NCI-H2107 treated with DMSO at 0.1 percent for 48 hours (cell line): ENCODE results near the gene BEAN1.

Experiments
- DNase-seq: peaks from one replicate; lab custom pipeline; 2025; ENCODE audit not compliant: unreplicated experiment; lab: John Stamatoyannopoulos, UW

BEAN1 gene

GRCh38 chr16:66427036-66427860 lies at the start of gene BEAN1:
BEAN1 (plus strand) TSS chr16:66427295; CDS start chr16:66437677, 10,382 bp downstream.
- DNase-seq = no peak

GRCh38 chr16:66377324-66377723 lies 49.8 kb upstream of the BEAN1 start:
- no peak for DNase-seq

GRCh38 chr16:66378741-66379570 lies 48.1 kb upstream of the BEAN1 start:
- no peak for DNase-seq

- no peak for DNase-seq
These were observed 47.5 kb upstream of the BEAN1 start for GRCh38 chr16:66379571-66379941.

GRCh38 chr16:66380421-66380820 lies 46.7 kb upstream of the BEAN1 start:
- DNase-seq = no peak

GRCh38 chr16:66381585-66382170 lies 45.4 kb upstream of the BEAN1 start:
- no peak for DNase-seq

GRCh38 chr16:66382171-66382965 lies 44.7 kb upstream of the BEAN1 start:
- no peak for DNase-seq

GRCh38 chr16:66382966-66383299 lies 44.2 kb upstream of the BEAN1 start:
- no peak for DNase-seq

- DNase-seq = no peak
These were observed 43.5 kb upstream of the BEAN1 start for GRCh38 chr16:66383551-66383950.

GRCh38 chr16:66385415-66385814 lies 41.7 kb upstream of the BEAN1 start:
- DNase-seq = no peak

- DNase-seq = no peak
These were observed 40.2 kb upstream of the BEAN1 start for GRCh38 chr16:66386629-66387622.

- DNase-seq = no peak
These were observed 39.2 kb upstream of the BEAN1 start for GRCh38 chr16:66387817-66388332.

GRCh38 chr16:66388350-66389139 lies 38.5 kb upstream of the BEAN1 start:
- DNase-seq = no peak

GRCh38 chr16:66389256-66390176 lies 37.6 kb upstream of the BEAN1 start:
- DNase-seq = no peak

GRCh38 chr16:66390346-66391108 lies 36.6 kb upstream of the BEAN1 start:
- no peak for DNase-seq

GRCh38 chr16:66391726-66392670 lies 35.1 kb upstream of the BEAN1 start:
- DNase-seq = no peak
